HL-60/S4 (cell line): ENCODE results near the gene KYNU.
"Not testable (repeated sequence)": the region's sequence is repeated elsewhere in the genome, so short reads cannot be mapped to it uniquely, and the experiment has no call there.

Experiments used
- in situ Hi-C: fragments of 300-500 bp; cut with MboI; formaldehyde crosslinking; loops from 2 replicates; pipeline ENCODE4 v1.14.3; 2022; ENCODE audit warnings: low sequenced_read_pairs

Gene KYNU

DNA sequence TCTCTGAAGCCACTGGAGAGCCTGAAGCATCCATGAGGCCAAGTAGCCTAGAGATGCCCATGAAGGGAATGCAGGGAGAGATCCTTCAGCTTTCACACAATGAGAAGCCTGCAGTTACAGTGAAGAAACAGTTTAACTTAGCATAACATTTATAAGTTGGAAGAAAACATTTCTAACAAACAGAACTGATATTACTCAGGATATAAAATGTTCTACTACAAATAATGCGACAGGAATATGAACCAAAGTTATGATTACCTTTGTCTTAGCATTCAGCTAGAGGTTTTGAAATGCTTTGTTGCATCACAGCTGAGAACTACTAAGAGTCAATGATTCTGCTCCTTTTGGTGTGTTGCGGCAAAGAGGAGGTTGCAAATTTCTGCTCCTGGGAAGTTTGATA is 6.9 kb upstream of the KYNU start:
- in situ Hi-C loops: no loop called here

DNA sequence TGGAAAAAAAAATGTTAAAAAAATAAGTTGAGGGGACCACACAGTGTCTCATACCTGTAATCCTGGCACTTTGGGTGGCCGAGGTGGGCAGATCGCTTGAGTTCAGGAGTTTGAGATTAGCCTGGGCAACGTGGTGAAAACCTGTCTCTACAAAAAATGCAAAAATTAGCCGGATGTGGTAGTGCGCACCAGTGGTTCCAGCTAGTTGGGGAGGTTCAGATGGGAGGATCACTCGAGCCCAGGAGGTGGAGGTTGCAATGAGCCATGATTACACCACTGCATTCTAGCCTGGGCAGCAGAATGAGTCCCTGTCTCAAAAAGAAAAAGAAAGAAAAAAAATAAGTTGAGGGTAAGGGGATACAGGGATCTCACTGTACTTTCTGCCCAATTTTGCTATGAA is 6.1 kb upstream of the KYNU start:
- in situ Hi-C loops: no loop called here

DNA sequence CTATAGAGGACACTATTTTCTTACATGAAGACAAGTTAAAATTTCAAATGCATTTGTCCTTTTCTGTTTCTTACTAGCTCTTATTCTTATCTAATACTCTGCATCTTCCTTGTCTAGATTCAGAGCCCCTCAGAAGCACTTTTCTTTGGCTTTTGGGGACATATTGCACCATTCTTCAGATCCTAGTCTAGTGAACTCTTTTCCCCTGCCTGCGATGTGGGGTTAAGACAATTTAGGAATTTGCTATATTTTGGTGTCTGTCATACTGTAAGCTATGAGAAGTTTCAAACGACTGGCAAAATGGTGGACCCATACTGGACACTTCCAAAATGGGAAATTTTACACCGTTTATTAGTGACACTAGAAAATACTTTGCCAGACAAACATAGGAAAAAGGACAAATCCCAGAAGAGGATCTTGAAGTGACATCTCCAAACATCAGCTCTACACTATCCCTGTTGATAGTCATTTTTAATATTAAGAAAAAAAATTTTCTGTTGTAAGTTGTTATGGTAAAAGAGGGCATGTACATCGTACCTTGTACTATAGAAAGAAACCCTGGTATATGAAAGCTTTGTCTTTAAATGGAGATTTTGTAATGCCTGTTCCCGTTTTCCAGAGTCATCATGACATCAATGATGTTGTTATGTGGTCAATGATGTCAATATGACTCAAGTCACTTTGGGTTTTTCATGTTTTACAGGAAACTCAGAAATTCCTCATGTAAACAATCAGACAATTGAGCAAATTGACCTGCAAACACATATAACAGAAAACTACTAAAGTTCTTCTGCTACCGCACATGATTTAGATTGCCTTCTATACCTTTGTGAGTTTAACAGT is 4.4 kb upstream of the KYNU start:
- in situ Hi-C loops: no loop called here

DNA sequence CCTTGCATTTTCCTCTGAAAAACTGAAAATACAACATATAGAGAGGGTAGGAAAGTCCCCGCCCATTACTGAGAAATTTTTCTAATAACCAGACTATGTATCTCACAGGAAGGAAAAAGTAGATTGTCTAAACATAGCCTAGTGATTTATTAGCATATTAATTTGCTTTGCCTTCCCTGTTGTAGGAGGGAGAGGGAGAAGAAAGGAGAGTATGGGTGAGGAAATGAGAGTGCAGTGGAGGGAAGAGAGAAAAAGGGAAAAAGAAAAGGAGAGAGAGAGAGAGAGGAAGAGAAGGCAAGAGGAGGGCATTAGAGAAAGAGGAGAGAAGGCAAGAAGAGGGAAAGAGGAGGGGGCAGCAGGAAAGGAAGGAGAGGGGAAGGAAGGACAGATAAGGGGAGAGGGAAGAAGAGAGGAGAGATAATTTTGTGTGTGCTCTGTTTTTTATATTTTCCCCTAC is 3.6 kb upstream of the KYNU start:
- in situ Hi-C loops: no loop called here

DNA sequence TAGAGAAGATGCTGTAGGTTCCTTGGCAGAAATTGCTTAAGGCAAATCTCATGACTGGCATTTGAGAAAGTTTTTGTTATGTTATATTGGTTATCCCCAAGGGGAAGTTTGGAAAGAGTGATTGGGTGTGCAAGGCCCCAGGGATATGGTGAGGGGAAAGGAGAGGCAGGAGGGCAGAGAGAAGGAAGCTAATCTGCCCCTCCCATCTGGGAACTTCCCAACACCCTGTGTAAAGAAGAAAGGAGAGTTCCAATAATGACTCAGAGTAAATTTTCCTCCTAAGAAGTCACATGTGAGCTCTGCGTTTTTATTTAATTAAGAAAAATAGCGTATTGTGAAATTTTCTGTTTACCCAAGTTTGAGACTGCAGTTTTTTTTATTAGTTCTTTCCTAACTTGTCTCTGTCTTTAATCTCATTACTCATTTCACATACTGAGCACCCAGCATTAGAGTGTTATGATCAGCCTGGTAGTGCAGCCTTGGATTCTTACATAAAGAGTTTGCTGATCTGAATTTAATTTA is 3.1 kb upstream of the KYNU start:
- in situ Hi-C loops: no loop called here

DNA sequence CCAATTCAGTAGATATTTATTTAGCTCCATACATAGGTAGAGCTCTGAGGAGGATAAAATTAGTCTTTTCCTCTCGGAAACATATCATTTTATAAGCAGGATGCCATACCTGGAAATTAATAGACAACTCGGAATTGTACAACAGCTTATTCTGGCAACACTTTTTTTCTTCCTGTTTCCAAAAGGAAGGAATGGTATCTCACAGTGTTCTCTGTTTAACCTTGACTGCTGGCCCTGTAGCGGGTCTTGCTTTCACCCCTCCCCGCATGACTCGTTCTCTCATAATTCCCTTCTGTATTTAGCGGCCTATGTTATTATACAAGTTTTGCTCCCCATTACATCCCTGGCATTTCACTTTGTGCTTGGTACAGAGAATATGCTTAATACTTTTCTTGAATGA is 2.5 kb upstream of the KYNU start:
- in situ Hi-C loops: no loop called here

DNA sequence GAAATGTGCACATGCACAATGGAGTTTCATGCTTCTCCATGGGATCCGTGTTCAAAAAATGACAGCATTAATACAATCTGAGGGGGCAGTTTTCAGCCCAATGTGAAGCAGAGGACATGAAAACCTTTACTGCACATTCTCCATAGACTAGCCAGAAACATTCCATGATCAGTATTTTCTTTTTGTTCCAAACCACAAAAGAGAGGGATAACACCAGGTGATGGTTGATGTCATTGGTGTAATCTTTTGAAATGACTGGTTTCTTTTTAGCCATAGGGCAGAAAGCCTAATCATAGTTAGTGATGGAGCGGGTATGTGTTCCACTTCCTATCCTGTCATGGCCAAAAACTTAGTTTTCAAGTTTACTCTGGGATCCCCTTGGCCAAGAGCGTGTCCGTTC is 1.8 kb upstream of the KYNU start:
- in situ Hi-C loops: no loop called here

DNA sequence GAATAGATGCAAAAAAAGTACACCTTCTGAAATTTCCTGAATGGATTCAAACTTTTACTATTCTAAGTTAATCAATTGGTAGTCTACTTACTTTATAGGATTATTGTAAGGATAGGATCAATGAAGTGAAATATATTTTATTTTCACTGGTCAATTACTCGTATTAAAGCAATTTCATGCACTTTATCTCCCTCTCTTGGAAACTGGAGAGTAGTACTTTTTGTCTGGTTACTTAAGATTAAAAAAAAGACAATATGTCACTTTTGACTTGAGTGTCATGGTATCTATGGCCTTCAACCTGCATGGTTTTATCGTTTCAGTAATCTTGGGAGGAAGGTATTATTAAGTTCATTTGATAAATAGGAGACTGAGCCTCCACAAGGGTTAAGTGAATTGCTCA is 1.0 kb upstream of the KYNU start:
- in situ Hi-C loops: no loop called here

DNA sequence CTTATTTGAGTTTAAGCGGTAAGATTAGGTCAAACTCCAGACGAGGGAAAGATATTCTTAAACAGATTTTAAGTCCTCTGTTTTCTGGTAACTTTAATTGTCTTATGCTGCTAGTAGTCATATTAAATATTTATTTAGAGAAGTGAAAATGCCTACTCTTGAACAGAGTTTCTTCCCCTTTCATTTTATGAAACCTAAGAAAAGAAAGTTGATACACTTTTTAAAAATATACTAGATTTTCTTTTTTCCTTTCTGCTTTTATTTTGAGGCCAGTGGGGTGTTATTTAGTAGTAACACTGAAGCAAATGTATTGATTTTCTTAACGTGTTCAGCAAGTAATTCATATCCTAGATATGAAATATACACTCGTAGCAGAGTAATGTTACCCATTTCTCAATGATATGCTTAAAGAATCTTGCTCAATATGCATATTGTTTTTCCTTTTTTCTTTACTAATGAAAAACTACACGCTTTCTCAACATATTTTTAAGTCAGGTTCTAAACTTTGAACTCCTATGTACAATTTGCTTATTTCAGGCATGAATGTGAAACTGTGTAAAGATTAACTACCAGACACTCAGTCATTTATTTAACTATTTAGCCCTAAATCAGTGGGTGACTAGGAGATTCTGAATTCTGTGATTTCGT is 691 bp downstream of the KYNU start:
- in situ Hi-C loops: no loop called here

DNA sequence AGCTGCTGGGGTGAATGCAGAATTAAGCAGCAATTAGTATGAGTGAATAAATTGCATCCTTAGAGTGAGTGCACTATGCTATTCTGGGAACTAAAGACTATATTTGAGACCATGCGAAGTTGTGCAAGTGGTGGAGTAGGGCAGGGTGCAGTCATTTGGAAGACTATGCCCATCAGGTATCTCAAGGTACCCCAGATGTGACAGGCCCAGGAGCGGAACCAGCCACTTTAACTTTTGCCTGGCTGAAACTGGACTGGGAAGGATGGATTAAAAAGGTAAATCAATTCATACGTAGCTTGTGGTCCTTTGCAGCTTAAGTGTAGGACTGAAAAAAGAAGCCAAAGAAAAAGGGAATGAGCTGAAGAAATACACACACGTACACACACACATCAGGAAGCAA is 1.7 kb downstream of the KYNU start:
- in situ Hi-C loops: no loop called here

DNA sequence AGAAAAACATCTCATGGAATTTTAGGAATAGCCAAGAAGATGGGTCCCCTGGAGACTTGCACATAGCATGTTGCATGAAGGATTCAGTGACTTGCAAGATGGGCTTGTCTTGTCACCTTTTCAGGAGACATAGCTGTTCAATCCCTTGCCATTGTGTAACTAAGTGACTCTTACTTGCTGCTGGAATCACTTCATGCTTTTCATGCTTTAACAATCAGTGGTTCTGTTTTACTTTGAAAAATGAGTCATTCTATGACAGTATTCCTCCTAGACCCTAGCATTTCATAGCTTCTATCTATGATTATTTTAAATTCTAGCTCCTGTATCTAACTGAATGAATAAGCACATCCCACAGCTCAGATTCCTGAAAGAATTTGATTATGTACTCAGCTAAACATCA is 2.8 kb downstream of the KYNU start:
- in situ Hi-C loops: no loop called here

DNA sequence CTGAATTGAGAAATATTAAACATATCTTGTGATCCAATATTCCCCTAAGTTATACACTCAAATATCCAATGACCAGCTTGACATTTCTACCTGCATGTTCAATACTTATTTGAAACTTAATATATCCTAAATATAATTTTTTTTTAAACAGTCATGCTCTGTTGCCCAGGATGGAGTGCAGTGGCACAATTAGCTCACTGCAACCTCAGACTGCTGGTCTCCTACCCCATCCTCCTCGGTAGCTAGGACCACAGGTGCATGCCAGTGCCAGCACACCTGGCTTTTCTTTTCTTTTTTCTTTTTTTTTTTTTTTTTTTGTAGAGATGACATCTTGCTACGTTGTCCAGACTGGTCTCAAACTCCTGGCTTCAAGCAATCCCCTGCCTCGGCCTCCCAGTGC is 4.2 kb downstream of the KYNU start:
- in situ Hi-C loops: no loop called here

DNA sequence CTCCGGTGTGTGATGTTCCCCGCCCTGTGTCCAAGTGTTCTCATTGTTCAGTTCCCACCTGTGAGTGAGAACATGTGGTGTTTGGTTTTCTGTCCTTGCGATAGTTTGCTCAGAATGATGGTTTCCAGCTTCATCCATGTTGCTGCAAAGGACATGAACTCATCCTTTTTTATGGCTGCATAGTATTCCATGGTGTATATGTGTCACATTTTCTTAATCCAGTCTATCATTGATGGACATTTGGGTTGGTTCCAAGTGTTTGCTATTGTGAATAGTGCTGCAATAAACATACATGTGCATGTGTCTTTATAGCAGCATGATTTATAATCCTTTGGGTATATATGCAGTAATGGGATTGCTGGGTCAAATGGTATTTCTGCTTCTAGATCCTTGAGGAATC is 5.0 kb downstream of the KYNU start:
- in situ Hi-C loops: not testable (repeated sequence)

DNA sequence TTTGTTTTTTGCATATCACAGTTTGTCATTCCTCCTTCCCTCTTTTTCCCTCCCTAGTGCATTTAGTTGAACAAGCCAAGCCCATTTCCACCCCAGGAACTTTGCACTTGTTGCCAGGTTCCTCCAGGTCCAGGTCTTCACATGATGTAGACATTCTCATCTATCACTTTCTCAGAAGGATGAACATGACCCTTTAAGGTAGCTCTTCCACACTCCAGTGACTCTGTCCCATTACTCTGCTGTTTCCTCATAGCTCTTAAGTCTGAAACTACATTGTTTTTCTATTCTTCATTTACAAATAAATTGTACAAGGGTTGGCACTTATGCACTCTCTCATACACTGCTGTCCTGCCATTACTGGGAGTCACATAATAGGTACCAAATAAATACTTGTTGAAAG is 6.1 kb downstream of the KYNU start:
- in situ Hi-C loops: no loop called here

DNA sequence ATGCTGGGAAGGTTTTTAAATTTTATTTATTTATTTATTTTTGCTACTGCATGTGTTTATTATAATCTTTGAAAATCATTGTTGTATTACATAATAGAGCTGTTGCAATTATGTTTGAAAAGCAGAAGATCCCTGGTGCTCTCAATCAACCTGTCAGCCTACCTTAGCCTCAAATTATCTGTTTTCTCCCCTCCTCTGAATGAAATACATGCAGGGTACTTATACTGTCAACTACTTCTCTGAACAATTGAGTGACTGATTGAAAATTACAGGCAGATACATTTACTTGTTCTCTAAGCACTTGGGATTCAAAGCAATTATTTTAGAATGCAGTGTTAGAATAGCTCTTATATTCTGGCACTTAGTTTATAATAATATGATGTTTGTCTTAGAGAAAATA is 8.1 kb downstream of the KYNU start:
- in situ Hi-C loops: no loop called here

DNA sequence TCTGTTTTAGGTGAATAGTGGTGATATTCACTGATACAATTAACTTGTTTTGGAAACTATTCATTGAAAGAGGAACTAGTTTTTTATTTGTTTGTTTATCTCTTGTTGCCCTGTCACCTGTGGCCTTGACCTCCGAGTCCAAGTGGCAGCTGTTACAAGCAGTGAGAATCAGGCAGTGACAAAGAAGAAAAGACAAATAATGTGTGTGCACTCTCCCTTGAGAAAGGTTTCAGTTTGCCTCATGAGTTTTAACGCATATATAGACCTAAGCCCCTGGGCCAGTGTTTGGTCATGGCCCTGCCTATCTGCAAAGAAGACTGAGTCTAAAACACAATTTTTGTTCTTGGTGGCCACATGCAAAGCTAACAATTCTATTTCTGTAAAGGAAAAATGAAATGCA is 15.3 kb downstream of the KYNU start:
- in situ Hi-C loops: no loop called here

DNA sequence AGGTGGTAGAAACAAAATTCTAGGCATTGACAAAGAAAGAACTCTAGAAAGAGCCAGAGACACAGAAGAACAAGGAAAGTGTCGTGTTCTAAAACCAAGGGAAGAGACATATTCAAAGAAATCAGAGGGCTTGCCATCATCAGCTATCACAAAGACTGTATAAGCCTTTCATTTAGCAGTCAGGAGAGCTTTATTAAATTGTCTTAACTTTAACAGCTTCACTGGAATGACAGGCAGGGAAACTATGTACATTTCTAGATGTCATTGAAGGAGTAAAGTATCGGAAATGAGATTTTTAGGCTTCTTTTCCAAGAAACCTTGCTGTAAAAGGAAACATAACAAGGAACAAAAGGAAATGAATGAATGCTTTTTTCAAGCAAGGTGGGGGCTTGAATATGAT is 15.8 kb downstream of the KYNU start:
- in situ Hi-C loops: no loop called here

DNA sequence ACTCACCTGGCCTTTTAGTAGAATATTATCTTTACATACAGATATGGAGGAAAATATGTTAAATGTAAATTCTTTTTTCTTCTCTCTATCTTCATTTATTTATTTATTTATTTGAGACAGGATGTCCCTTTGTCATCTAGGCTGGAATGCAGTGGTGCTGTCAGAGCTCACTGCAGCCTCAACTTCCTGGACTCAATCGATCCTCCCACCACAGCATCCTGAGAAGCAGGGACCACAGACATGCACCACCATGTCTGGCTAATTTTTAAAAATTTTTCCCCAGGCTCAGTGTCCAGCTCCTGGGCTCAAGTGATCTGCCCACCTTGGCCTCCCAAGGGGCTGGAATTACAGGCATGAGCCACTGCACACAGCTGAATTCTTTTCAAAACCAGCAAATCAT is 20.3 kb downstream of the KYNU start:
- in situ Hi-C loops: no loop called here

DNA sequence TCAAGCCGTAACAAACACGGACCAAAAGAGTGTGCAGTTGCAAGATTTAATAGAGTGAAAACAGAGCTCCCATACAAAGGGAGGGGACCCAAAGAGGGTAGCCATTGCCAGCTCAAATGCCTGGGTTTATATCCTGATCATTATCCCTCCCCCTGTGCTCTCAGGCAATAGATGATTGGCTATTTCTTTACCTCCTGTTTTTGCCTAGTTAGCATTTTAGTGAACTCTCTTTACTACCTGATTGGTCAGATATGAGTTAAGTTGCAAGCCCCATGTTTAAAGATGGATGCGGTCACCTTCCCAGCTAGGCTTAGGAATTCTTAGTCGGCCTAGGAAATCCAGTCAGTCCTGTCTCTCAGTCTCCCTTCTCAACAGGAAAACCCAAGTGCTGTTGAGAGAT is 22.9 kb downstream of the KYNU start:
- in situ Hi-C loops: not testable (repeated sequence)

DNA sequence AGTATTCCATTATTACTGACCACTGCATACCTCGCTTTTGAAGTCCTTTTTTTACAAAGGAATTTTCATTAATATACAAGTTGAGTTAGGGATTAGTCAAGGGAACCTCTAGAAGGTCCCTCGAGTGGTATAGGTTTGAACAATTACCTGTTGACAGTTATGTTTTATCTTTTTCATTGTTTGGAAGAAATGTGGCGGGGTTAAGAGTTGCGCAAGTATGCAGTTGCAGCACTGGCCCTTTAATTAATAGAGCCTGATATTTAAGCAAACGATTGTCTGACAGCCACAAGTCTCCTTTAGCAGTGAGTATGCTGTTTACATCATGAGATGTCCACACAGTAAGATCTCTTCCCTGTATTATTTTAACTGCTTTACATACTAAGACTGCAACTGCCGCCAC is 24.3 kb downstream of the KYNU start:
- in situ Hi-C loops: no loop called here

DNA sequence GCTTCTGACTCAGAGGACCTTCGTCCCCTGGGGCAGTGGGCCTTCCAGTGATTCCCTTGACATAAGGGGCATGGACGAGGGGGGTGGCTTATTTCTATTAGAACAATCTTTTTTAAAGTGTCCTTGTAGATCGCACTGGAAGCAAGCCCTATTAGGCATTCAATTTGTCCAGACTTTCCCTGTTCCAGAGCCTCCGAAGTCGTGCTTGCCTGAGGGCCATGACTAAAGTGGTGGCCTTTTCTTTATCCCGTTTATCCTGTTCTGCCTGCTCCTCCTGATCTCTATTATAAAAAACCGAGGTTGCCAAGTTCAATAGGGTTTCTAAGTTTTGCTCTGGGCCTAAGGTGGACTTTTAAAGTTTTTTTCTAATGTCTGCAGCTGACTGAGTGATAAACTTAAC is 26.3 kb downstream of the KYNU start:
- in situ Hi-C loops: not testable (repeated sequence)

DNA sequence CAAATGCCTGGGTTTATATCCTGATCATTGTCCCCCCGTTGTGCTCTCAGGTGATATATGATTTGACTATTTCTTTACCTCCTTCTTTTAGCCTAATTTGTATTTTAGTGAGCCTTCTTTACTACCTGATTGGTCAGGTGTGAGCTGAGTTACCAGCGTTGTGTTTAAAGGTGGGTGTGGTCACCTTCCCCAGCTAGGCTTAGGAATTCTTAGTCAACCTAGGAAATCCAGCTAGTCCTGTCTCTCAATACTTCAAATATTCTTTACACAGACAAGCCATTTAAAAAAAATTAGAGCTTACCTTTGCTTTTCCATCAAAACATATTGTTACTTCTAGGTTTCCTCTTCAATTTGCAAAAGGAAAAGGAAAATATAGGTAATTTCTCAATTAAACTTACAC is 30.2 kb downstream of the KYNU start:
- in situ Hi-C loops: no loop called here
